ENCODE measurements around the gene ODR4. TPM values are rescaled to one million over a fixed set of nuclear protein-coding genes. Genes with fewer than 3 reads are reported as not detected.

The ODR4 gene
- total RNA-seq, 4 donors from 2014 or later: 16.5 to 30.7 (median 23.8) TPM

DNA sequence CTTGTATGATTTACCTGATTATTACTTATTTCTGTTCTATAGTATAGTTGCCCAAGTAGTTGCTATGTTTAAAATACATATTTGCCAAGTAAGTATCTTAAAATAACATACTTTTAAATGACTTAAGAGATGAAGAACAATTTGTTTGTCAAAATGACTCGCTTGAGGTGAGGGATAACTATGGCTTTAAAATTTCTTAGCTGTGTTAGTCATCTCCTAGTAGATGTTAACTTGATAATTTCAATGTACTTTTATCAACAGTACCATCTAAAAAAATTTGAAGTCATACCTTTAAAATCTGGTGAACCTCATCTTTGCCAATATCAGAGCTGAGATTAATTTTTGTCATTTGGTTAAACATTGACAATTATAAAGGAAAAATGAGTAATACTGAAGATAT is 37.7 kb downstream of the ODR4 start:
- no peaks in the 10 kb centered on the region for H3K27me3 ChIP-seq
- no peak overlapping the region for H3K4me3 ChIP-seq
- H3K27ac ChIP-seq: no peak overlapping the region
- no peak for DNase-seq
- no peaks in the 10 kb centered on the region for H3K9me3 ChIP-seq
- H3K36me3 ChIP-seq: peaks cover 0 to 47% (median 0%) of the 10 kb centered on the region in 3 donors
- no peaks in the 10 kb centered on the region for H3K4me1 ChIP-seq
- TF ChIP-seq, protein P1, sequence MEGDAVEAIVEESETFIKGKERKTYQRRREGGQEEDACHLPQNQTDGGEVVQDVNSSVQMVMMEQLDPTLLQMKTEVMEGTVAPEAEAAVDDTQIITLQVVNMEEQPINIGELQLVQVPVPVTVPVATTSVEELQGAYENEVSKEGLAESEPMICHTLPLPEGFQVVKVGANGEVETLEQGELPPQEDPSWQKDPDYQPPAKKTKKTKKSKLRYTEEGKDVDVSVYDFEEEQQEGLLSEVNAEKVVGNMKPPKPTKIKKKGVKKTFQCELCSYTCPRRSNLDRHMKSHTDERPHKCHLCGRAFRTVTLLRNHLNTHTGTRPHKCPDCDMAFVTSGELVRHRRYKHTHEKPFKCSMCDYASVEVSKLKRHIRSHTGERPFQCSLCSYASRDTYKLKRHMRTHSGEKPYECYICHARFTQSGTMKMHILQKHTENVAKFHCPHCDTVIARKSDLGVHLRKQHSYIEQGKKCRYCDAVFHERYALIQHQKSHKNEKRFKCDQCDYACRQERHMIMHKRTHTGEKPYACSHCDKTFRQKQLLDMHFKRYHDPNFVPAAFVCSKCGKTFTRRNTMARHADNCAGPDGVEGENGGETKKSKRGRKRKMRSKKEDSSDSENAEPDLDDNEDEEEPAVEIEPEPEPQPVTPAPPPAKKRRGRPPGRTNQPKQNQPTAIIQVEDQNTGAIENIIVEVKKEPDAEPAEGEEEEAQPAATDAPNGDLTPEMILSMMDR (IDR thresholded peaks at IDR 0.05): no peak
- no peak for TF ChIP-seq POLR2A (IDR thresholded peaks at IDR 0.05)

DNA sequence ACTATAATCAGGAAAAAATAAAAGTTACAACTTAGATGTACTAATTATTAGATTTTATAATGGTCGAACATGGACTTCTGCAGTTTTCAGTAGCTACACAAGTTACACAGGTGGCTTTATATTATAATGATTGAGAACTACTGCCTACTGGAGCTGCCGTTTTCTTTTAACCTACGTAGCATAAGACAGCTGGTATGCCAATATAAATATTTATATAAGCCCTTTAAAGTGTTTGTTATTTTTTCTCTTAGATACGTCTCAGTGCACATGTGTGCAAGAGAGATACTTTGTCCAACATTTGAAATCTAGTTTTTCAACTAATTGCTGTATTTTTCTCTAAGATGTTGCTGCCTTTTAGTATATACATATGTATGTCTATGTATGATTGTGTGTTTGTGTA is 42.9 kb downstream of the ODR4 start:
- H3K9me3 ChIP-seq: no peaks in the 10 kb centered on the region
- peaks cover 0 to 32% (median 0%) of the 10 kb centered on the region in 3 donors for H3K36me3 ChIP-seq
- no peaks in the 10 kb centered on the region for H3K27me3 ChIP-seq
- no peaks in the 10 kb centered on the region for H3K4me1 ChIP-seq
- no peak overlapping the region for H3K4me3 ChIP-seq
- no peak for DNase-seq
- TF ChIP-seq, protein P1 (IDR thresholded peaks at IDR 0.05): no peak
- no peak for TF ChIP-seq POLR2A (IDR thresholded peaks at IDR 0.05)
- no peak overlapping the region for H3K27ac ChIP-seq

DNA sequence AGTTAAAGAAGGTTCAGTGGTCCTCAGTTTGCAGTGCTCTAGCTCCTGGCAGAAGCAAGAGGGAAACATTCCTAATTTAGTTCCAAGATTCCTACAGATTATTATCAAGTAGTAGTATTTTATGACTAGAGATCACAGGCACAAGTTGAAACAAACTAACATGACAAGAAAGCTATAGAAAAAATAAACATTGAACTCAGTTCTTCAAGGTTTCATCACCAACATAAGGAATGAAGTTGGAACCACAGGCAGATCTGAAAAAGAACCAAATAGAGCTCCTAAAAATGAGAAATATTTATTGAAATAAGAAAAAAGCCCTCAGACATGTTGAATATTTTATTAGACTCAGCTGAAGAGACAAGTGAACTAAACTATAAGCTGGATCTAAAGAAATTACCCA is 44.7 kb downstream of the ODR4 start:
- no peak for DNase-seq
- no peaks in the 10 kb centered on the region for H3K27me3 ChIP-seq
- no peaks in the 10 kb centered on the region for H3K4me1 ChIP-seq
- TF ChIP-seq, protein P1 (IDR thresholded peaks at IDR 0.05): no peak
- TF ChIP-seq POLR2A (IDR thresholded peaks at IDR 0.05): no peak
- peaks cover 0 to 32% (median 0%) of the 10 kb centered on the region in 3 donors for H3K36me3 ChIP-seq
- no peak overlapping the region for H3K27ac ChIP-seq
- no peaks in the 10 kb centered on the region for H3K9me3 ChIP-seq
- H3K4me3 ChIP-seq: no peak overlapping the region

DNA sequence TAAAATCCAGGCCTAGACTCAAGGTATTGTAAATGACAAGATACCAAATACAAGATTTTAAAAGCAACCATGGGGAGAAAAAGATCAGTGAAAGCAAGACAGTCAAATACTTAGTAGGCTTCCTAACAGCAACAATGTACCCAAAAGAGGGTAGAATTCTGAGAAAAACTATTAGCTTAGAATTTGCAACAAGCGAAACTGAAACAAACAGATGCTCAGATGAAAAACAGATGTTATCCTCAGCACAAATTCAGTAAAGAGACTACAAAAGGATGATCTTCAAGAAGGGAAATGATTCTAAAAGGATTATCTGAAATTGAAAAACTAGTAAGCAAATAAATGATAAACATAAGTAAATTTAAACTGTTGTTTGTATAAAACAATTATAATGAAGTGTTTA is 45.3 kb downstream of the ODR4 start:
- Histone ChIP-seq H3K36me3 (peaks cover 0 to 29% (median 0%) of the 10 kb centered on the region in 3 donors), H3K4me3 (no peak overlapping the region), H3K27ac (no peak overlapping the region), H3K4me1 (no peaks in the 10 kb centered on the region), H3K9me3 (no peaks in the 10 kb centered on the region), H3K27me3 (no peaks in the 10 kb centered on the region)
- no peak for TF ChIP-seq POLR2A (IDR thresholded peaks at IDR 0.05)
- TF ChIP-seq, protein P1 (IDR thresholded peaks at IDR 0.05): no peak
- DNase-seq: no peak

DNA sequence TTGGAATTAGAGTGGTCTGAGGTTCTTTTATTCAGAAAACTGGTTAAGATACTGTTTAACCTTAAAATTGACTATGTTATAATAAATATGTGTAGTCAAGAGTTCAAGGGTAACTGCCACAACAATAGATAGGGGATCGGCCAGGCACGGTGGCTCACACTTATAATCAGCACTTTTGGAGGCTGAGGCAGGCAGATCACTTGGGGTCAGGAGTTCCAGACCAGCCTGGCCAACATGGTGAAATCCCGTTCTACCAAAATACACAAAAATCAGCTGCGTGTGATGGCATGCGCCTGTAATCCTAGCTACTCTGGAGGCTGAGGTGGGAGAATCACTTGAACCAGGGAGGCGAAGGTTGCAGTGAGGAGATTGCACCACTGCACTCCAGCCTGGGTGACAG is 45.8 kb downstream of the ODR4 start:
- no peak overlapping the region for H3K27ac ChIP-seq
- DNase-seq: no peak
- peaks cover 0 to 24% (median 0%) of the 10 kb centered on the region in 3 donors for H3K36me3 ChIP-seq
- H3K27me3 ChIP-seq: no peaks in the 10 kb centered on the region
- H3K4me3 ChIP-seq: no peak overlapping the region
- no peaks in the 10 kb centered on the region for H3K4me1 ChIP-seq
- no peak for TF ChIP-seq POLR2A (IDR thresholded peaks at IDR 0.05)
- TF ChIP-seq, protein P1 (IDR thresholded peaks at IDR 0.05): no peak
- H3K9me3 ChIP-seq: no peaks in the 10 kb centered on the region

DNA sequence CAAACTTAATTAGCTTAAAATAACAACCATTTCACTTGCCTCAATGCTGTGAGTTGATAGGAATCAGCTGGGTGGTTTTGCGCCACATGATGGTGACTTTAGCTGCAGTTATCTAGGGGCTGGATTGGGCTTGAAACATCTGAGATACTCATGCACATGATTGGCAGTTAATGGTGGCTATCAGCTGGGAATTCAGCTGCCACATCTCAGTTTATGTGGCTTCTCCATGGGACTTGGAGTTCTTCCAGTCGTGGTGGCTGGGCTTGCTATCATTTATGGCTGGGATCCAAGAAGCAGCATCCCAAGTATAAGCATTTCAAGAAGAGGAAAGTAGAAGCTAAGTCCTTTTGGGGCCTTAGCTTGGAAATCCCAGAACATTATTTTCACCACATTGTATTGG is 48.9 kb downstream of the ODR4 start:
- H3K27ac ChIP-seq: no peak overlapping the region
- no peak for DNase-seq
- H3K4me1 ChIP-seq: no peaks in the 10 kb centered on the region
- no peak overlapping the region for H3K4me3 ChIP-seq
- TF ChIP-seq POLR2A (IDR thresholded peaks at IDR 0.05): no peak
- TF ChIP-seq, protein P1 (IDR thresholded peaks at IDR 0.05): no peak
- H3K9me3 ChIP-seq: no peaks in the 10 kb centered on the region
- peaks cover 0 to 2% (median 0%) of the 10 kb centered on the region in 3 donors for H3K36me3 ChIP-seq
- H3K27me3 ChIP-seq: no peaks in the 10 kb centered on the region

All from Peyer's patch (tissue), 4 donors.